ENCODE results near the gene RALBP1. TPM values are rescaled to one million over a fixed set of nuclear protein-coding genes. Genes with fewer than 3 reads are reported as not detected.

Gene RALBP1
- total RNA-seq, 6 donors from 2014 or later, result 39.8 to 82.6 (median 57.6) TPM

- peak; percentile 28 to 40 for ATAC-seq (ENCODE audit: low FRiP score in 2 of 2)
- DNase-seq, result peak in 1 of 2 donors; percentile 62
- Histone ChIP-seq H3K4me1 (peaks cover 0 to 10% (median 1%) of the 10 kb centered on the region in 4 donors), H3K4me3 (no peak overlapping the region), H3K27me3 (no peaks in the 10 kb centered on the region), H3K36me3 (no peaks in the 10 kb centered on the region), H3K9me3 (no peaks in the 10 kb centered on the region), H3K27ac (no peak overlapping the region)
- no peak for TF ChIP-seq EP300 (IDR thresholded peaks at IDR 0.05)
- no peak for TF ChIP-seq CTCF (IDR thresholded peaks at IDR 0.05)
- TF ChIP-seq POLR2AphosphoS5 (IDR thresholded peaks at IDR 0.05), result no peak
- TF ChIP-seq POLR2A (IDR thresholded peaks at IDR 0.05), result no peak
- 48 to 63% methylated on average over 15 to 18 of the region's 18 CpGs for WGBS, 2 donors
Measured at GRCh38 chr18:9434122-9434701, 41.1 kb upstream of the RALBP1 start.

GRCh38 chr18:9435041-9435440 lies 40.3 kb upstream of the RALBP1 start:
- WGBS, 2 donors, result 95 to 96% methylated on average over 17 of the region's 17 CpGs
- ATAC-seq (ENCODE audit: low FRiP score in 2 of 2) (no peak), DNase-seq (peak in 1 of 2 donors; percentile 15)
- H3K4me3 ChIP-seq, result no peak overlapping the region
- no peaks in the 10 kb centered on the region for H3K9me3 ChIP-seq
- no peaks in the 10 kb centered on the region for H3K27me3 ChIP-seq
- H3K27ac ChIP-seq, result no peak overlapping the region
- H3K4me1 ChIP-seq, result peaks cover 0 to 10% (median 1%) of the 10 kb centered on the region in 4 donors
- TF ChIP-seq EP300 (IDR thresholded peaks at IDR 0.05) (no peak), POLR2A (IDR thresholded peaks at IDR 0.05) (no peak), CTCF (IDR thresholded peaks at IDR 0.05) (no peak), POLR2AphosphoS5 (IDR thresholded peaks at IDR 0.05) (no peak)
- no peaks in the 10 kb centered on the region for H3K36me3 ChIP-seq

- TF ChIP-seq EP300 (IDR thresholded peaks at IDR 0.05) (no peak), CTCF (IDR thresholded peaks at IDR 0.05) (no peak), POLR2A (IDR thresholded peaks at IDR 0.05) (no peak)
- ATAC-seq (ENCODE audit: low FRiP score in 2 of 2) (no peak), DNase-seq (no peak)
- Histone ChIP-seq H3K4me1 (peaks cover 0 to 10% (median 1%) of the 10 kb centered on the region in 4 donors), H3K27me3 (no peaks in the 10 kb centered on the region), H3K27ac (peak overlapping the region in 1 of 4 donors; percentile 34), H3K9me3 (no peaks in the 10 kb centered on the region), H3K36me3 (no peaks in the 10 kb centered on the region), H3K4me3 (no peak overlapping the region)
- 68 to 72% methylated on average over 5 of the region's 5 CpGs for WGBS, 2 donors
Measured at GRCh38 chr18:9436206-9436929, 38.9 kb upstream of the RALBP1 start.

- no peak for TF ChIP-seq CTCF (IDR thresholded peaks at IDR 0.05)
- TF ChIP-seq POLR2A (IDR thresholded peaks at IDR 0.05), result no peak
- no peak for TF ChIP-seq POLR2AphosphoS5 (IDR thresholded peaks at IDR 0.05)
- no peak for TF ChIP-seq EP300 (IDR thresholded peaks at IDR 0.05)
- no peak for DNase-seq
- H3K9me3 ChIP-seq, result no peaks in the 10 kb centered on the region
- H3K4me1 ChIP-seq, result peaks cover 0 to 10% (median 1%) of the 10 kb centered on the region in 4 donors
- H3K36me3 ChIP-seq, result no peaks in the 10 kb centered on the region
- H3K27me3 ChIP-seq, result no peaks in the 10 kb centered on the region
- no peak for ATAC-seq (ENCODE audit: low FRiP score in 2 of 2)
- peak overlapping the region in 1 of 4 donors; percentile 34 for H3K27ac ChIP-seq
- 57 to 68% methylated on average over 5 of the region's 5 CpGs for WGBS, 2 donors
- H3K4me3 ChIP-seq, result no peak overlapping the region
Measured at GRCh38 chr18:9437021-9437437, 38.3 kb upstream of the RALBP1 start.
